Measurements from ENCODE around the gene FSD1. TPM values are rescaled to one million over a fixed set of nuclear protein-coding genes. Genes with fewer than 3 reads are reported as not detected.
A peak's percentile ranks its signal among the peaks of the same experiment; 100 is the strongest.
"Not testable (repeated sequence)": the region's sequence is repeated elsewhere in the genome, so short reads cannot be mapped to it uniquely, and the experiment has no call there.

The FSD1 gene
- polyA plus RNA-seq, 2 donors: 0.19 to 1.2 TPM

- Histone ChIP-seq H3K27ac (ENCODE audit: low read depth in 2 of 2, low read length in 1 of 2) (no peak overlapping the region), H3K4me1 (ENCODE audit: control insufficient read depth in 2 of 2, insufficient read depth in 2 of 2, low read length in 1 of 2) (peaks cover 0 to 5% of the 10 kb centered on the region in 2 donors)
- 80 to 84% methylated on average over 12 of the region's 12 CpGs for WGBS, 2 donors
These were observed 19.8 kb downstream of the FSD1 start for GRCh38 chr19:4324228-4324627.

GRCh38 chr19:4326215-4326836 is 21.9 kb downstream of the FSD1 start:
- H3K27me3 ChIP-seq (ENCODE audit: control insufficient read depth in 1 of 2, insufficient read depth in 2 of 2, low read length in 2 of 2): no peaks in the 10 kb centered on the region
- H3K27ac ChIP-seq (ENCODE audit: low read depth in 2 of 2, low read length in 1 of 2): no peak overlapping the region
- H3K4me3 ChIP-seq (ENCODE audit: low read depth in 1 of 2, low read length in 2 of 2): no peak overlapping the region
- 65 to 69% methylated on average over 13 of the region's 13 CpGs for WGBS, 2 donors
- peaks cover 0 to 22% of the 10 kb centered on the region in 2 donors for H3K36me3 ChIP-seq (ENCODE audit: control insufficient read depth in 2 of 2, insufficient read depth in 2 of 2, low read length in 1 of 2)
- peaks cover 0 to 6% of the 10 kb centered on the region in 2 donors for H3K9me3 ChIP-seq (ENCODE audit: control insufficient read depth in 2 of 2, insufficient read depth in 1 of 2, low read depth in 1 of 2, low read length in 1 of 2)
- H3K4me1 ChIP-seq (ENCODE audit: control insufficient read depth in 2 of 2, insufficient read depth in 2 of 2, low read length in 1 of 2): peaks cover 0 to 5% of the 10 kb centered on the region in 2 donors

More at GRCh38 chr19:4324228-4324627, 19.8 kb downstream of the FSD1 start:
- H3K9me3 ChIP-seq (ENCODE audit: control insufficient read depth in 2 of 2, insufficient read depth in 1 of 2, low read depth in 1 of 2, low read length in 1 of 2): peaks cover 0 to 10% of the 10 kb centered on the region in 2 donors
- peaks cover 0 to 19% of the 10 kb centered on the region in 2 donors for H3K36me3 ChIP-seq (ENCODE audit: control insufficient read depth in 2 of 2, insufficient read depth in 2 of 2, low read length in 1 of 2)
- H3K27me3 ChIP-seq (ENCODE audit: control insufficient read depth in 1 of 2, insufficient read depth in 2 of 2, low read length in 2 of 2): no peaks in the 10 kb centered on the region
- no peak overlapping the region for H3K4me3 ChIP-seq (ENCODE audit: low read depth in 1 of 2, low read length in 2 of 2)

GRCh38 chr19:4326837-4327251 is 22.4 kb downstream of the FSD1 start:
- H3K36me3 ChIP-seq (ENCODE audit: control insufficient read depth in 2 of 2, insufficient read depth in 2 of 2, low read length in 1 of 2): peaks cover 0 to 22% of the 10 kb centered on the region in 2 donors
- no peaks in the 10 kb centered on the region for H3K27me3 ChIP-seq (ENCODE audit: control insufficient read depth in 1 of 2, insufficient read depth in 2 of 2, low read length in 2 of 2)
- H3K27ac ChIP-seq (ENCODE audit: low read depth in 2 of 2, low read length in 1 of 2): no peak overlapping the region
- no peak overlapping the region for H3K4me3 ChIP-seq (ENCODE audit: low read depth in 1 of 2, low read length in 2 of 2)
- WGBS, 2 donors: 36 to 44% methylated on average over 33 of the region's 33 CpGs
- H3K9me3 ChIP-seq (ENCODE audit: control insufficient read depth in 2 of 2, insufficient read depth in 1 of 2, low read depth in 1 of 2, low read length in 1 of 2): peaks cover 0 to 4% of the 10 kb centered on the region in 2 donors
- H3K4me1 ChIP-seq (ENCODE audit: control insufficient read depth in 2 of 2, insufficient read depth in 2 of 2, low read length in 1 of 2): peaks cover 0 to 5% of the 10 kb centered on the region in 2 donors

GRCh38 chr19:4327252-4327876 is 23.0 kb downstream of the FSD1 start:
- H3K4me3 ChIP-seq (ENCODE audit: low read depth in 1 of 2, low read length in 2 of 2): peak overlapping the region in 1 of 2 donors; percentile 32
- H3K27ac ChIP-seq (ENCODE audit: low read depth in 2 of 2, low read length in 1 of 2): no peak overlapping the region
- peaks cover 0 to 22% of the 10 kb centered on the region in 2 donors for H3K36me3 ChIP-seq (ENCODE audit: control insufficient read depth in 2 of 2, insufficient read depth in 2 of 2, low read length in 1 of 2)
- peaks cover 0 to 4% of the 10 kb centered on the region in 2 donors for H3K9me3 ChIP-seq (ENCODE audit: control insufficient read depth in 2 of 2, insufficient read depth in 1 of 2, low read depth in 1 of 2, low read length in 1 of 2)
- H3K4me1 ChIP-seq (ENCODE audit: control insufficient read depth in 2 of 2, insufficient read depth in 2 of 2, low read length in 1 of 2): peaks cover 0 to 5% of the 10 kb centered on the region in 2 donors
- 22 to 41% methylated on average over 30 of the region's 30 CpGs for WGBS, 2 donors
- H3K27me3 ChIP-seq (ENCODE audit: control insufficient read depth in 1 of 2, insufficient read depth in 2 of 2, low read length in 2 of 2): no peaks in the 10 kb centered on the region

- H3K9me3 ChIP-seq (ENCODE audit: control insufficient read depth in 2 of 2, insufficient read depth in 1 of 2, low read depth in 1 of 2, low read length in 1 of 2): peaks cover 0 to 4% of the 10 kb centered on the region in 2 donors
- no peaks in the 10 kb centered on the region for H3K27me3 ChIP-seq (ENCODE audit: control insufficient read depth in 1 of 2, insufficient read depth in 2 of 2, low read length in 2 of 2)
- peak overlapping the region in 1 of 2 donors; percentile 36 for H3K27ac ChIP-seq (ENCODE audit: low read depth in 2 of 2, low read length in 1 of 2)
- peaks cover 0 to 22% of the 10 kb centered on the region in 2 donors for H3K36me3 ChIP-seq (ENCODE audit: control insufficient read depth in 2 of 2, insufficient read depth in 2 of 2, low read length in 1 of 2)
- peak overlapping the region in 1 of 2 donors; percentile 32 for H3K4me3 ChIP-seq (ENCODE audit: low read depth in 1 of 2, low read length in 2 of 2)
- peaks cover 0 to 5% of the 10 kb centered on the region in 2 donors for H3K4me1 ChIP-seq (ENCODE audit: control insufficient read depth in 2 of 2, insufficient read depth in 2 of 2, low read length in 1 of 2)
- 28 to 37% methylated on average over 13 of the region's 13 CpGs for WGBS, 2 donors
These were observed 23.5 kb downstream of the FSD1 start for GRCh38 chr19:4327877-4328242.

GRCh38 chr19:4328243-4328990 is 24.0 kb downstream of the FSD1 start:
- Histone ChIP-seq H3K9me3 (ENCODE audit: control insufficient read depth in 2 of 2, insufficient read depth in 1 of 2, low read depth in 1 of 2, low read length in 1 of 2) (peaks cover 0 to 4% of the 10 kb centered on the region in 2 donors), H3K27ac (ENCODE audit: low read depth in 2 of 2, low read length in 1 of 2) (peak overlapping the region in 1 of 2 donors; percentile 36), H3K4me1 (ENCODE audit: control insufficient read depth in 2 of 2, insufficient read depth in 2 of 2, low read length in 1 of 2) (peaks cover 0 to 5% of the 10 kb centered on the region in 2 donors), H3K27me3 (ENCODE audit: control insufficient read depth in 1 of 2, insufficient read depth in 2 of 2, low read length in 2 of 2) (no peaks in the 10 kb centered on the region), H3K36me3 (ENCODE audit: control insufficient read depth in 2 of 2, insufficient read depth in 2 of 2, low read length in 1 of 2) (peaks cover 0 to 22% of the 10 kb centered on the region in 2 donors), H3K4me3 (ENCODE audit: low read depth in 1 of 2, low read length in 2 of 2) (peak overlapping the region in 1 of 2 donors; percentile 32)
- WGBS, 2 donors: 10 to 33% methylated on average over 39 to 49 of the region's 49 CpGs

GRCh38 chr19:4328991-4329681 is 24.7 kb downstream of the FSD1 start:
- H3K4me3 ChIP-seq (ENCODE audit: low read depth in 1 of 2, low read length in 2 of 2): peak overlapping the region in 1 of 2 donors; percentile 20

GRCh38 chr19:4329858-4330257 is 25.5 kb downstream of the FSD1 start:
- H3K36me3 ChIP-seq (ENCODE audit: control insufficient read depth in 2 of 2, insufficient read depth in 2 of 2, low read length in 1 of 2): peaks cover 0 to 20% of the 10 kb centered on the region in 2 donors
- 97% methylated on average over 19 of the region's 19 CpGs for WGBS, 2 donors

More at GRCh38 chr19:4328991-4329681, 24.7 kb downstream of the FSD1 start:
- not testable (repeated sequence) for H3K27me3 ChIP-seq (ENCODE audit: control insufficient read depth in 1 of 2, insufficient read depth in 2 of 2, low read length in 2 of 2); H3K4me1 ChIP-seq (ENCODE audit: control insufficient read depth in 2 of 2, insufficient read depth in 2 of 2, low read length in 1 of 2); H3K27ac ChIP-seq (ENCODE audit: low read depth in 2 of 2, low read length in 1 of 2); H3K9me3 ChIP-seq (ENCODE audit: control insufficient read depth in 2 of 2, insufficient read depth in 1 of 2, low read depth in 1 of 2, low read length in 1 of 2)
- 54 to 71% methylated on average over 35 of the region's 35 CpGs for WGBS, 2 donors
- H3K36me3 ChIP-seq (ENCODE audit: control insufficient read depth in 2 of 2, insufficient read depth in 2 of 2, low read length in 1 of 2): peaks cover 0 to 20% of the 10 kb centered on the region in 2 donors

More at GRCh38 chr19:4329858-4330257, 25.5 kb downstream of the FSD1 start:
- Histone ChIP-seq H3K27me3 (ENCODE audit: control insufficient read depth in 1 of 2, insufficient read depth in 2 of 2, low read length in 2 of 2) (no peaks in the 10 kb centered on the region), H3K4me3 (ENCODE audit: low read depth in 1 of 2, low read length in 2 of 2) (no peak overlapping the region), H3K9me3 (ENCODE audit: control insufficient read depth in 2 of 2, insufficient read depth in 1 of 2, low read depth in 1 of 2, low read length in 1 of 2) (peaks cover 0 to 4% of the 10 kb centered on the region in 2 donors), H3K27ac (ENCODE audit: low read depth in 2 of 2, low read length in 1 of 2) (no peak overlapping the region), H3K4me1 (ENCODE audit: control insufficient read depth in 2 of 2, insufficient read depth in 2 of 2, low read length in 1 of 2) (peaks cover 0 to 5% of the 10 kb centered on the region in 2 donors)

Measured in esophagus (tissue), 2 donors.